HepG2 (cell line): ENCODE data around the gene GALNTL6. TPM values are rescaled to one million over a fixed set of nuclear protein-coding genes. Genes with fewer than 3 reads are reported as not detected.
A peak's percentile ranks its signal among the peaks of the same experiment; 100 is the strongest.

Experiments used
- ATAC-seq: fragments of 200-7000 bp; cut with Tn5 transposase; 3 replicates; pipeline ENCODE4 v1.9.1; 2020; ENCODE audit warnings: mild to moderate bottlenecking, moderate library complexity
- BruUV-seq: library from RNA; stranded (reverse); fragments of 400-500 nt; replicated peaks from 2 replicates; lab custom pipeline; 2021; lab: Mats Ljungman, UMichigan
- CTCF ChIA-PET: fragments of 300-600 bp; formaldehyde crosslinking; extraction: SDS; loops from one replicate; lab custom pipeline; 2021; ENCODE audit warnings: low total read pairs, inconsistent platforms, low intra/inter-chr PET ratio; lab: Yijun Ruan, JAX
- POLR2A ChIA-PET: fragments of 350-600 bp; sonication (Branson Sonifier 250); formaldehyde crosslinking; loops from one replicate; lab custom pipeline; 2020; ENCODE audit warnings: antibody characterized with exemption, inconsistent platforms; lab: Yijun Ruan, JAX
- DNase-seq: peaks from one replicate; pipeline ENCODE4 v3.0.0-alpha.2; 2015; ENCODE audit warnings: low spot score
- FAIRE-seq: peaks from 3 replicates; lab custom pipeline; 2011; peaks lifted over from hg19 to GRCh38; lab: Jason Lieb, UNC
- H2AFZ ChIP-seq: one replicate; pipeline ENCODE4 v1.6.1; 2011; ENCODE audit warnings: low read length, inconsistent platforms
- H3K27ac ChIP-seq: fragments of 300-600 bp; 3 replicates; pipeline ENCODE4 v1.8.0; 2011; ENCODE audit warnings: mixed run types, mild to moderate bottlenecking, mixed read lengths, low read length, inconsistent platforms; ENCODE audit not compliant: insufficient read depth; ENCODE audit errors: extremely low read length
- H3K27me3 ChIP-seq, 2 experiments: fragments of 200-600 bp in 1 of 2; 2 replicates in 1 of 2; 3 replicates in 1 of 2; pipeline versions ENCODE4 v1.6.0 to v1.8.0; 2011; ENCODE audit warnings: low read length in 2 of 2, mild to moderate bottlenecking in 2 of 2, moderate library complexity in 2 of 2, inconsistent platforms in 1 of 2; ENCODE audit not compliant: insufficient read depth in 2 of 2, control insufficient read depth in 1 of 2
- H3K36me3 ChIP-seq, 2 experiments: fragments of 200-600 bp in 1 of 2; replicated peaks in 1 of 2; 2 replicates in 1 of 2; 3 replicates in 1 of 2; pipeline versions ENCODE4 v1.5.1 to v1.8.0; 2011; ENCODE audit warnings: low read length in 2 of 2, inconsistent platforms in 1 of 2; ENCODE audit not compliant: insufficient read depth in 2 of 2, control insufficient read depth in 1 of 2
- H3K4me1 ChIP-seq: 2 replicates; pipeline ENCODE4 v1.5.1; 2012; ENCODE audit warnings: low read length, inconsistent platforms; ENCODE audit not compliant: insufficient read depth
- H3K4me2 ChIP-seq: 2 replicates; pipeline ENCODE4 v1.6.0; 2011; ENCODE audit warnings: low read depth, low read length, inconsistent platforms
- H3K4me3 ChIP-seq, 3 experiments: fragments of 200-600 bp in 1 of 3; sonication (generic), shearing (Covaris generic) in 1 of 3; replicated peaks in 1 of 3; 2 replicates each; pipeline ENCODE4 v1.5.1; 2011 to 2016; ENCODE audit warnings: low read length in 3 of 3, inconsistent platforms in 2 of 3, low read depth in 2 of 3, mild to moderate bottlenecking in 2 of 3, control low read depth in 1 of 3, mixed read lengths in 1 of 3; ENCODE audit not compliant: insufficient read depth in 1 of 3
- H3K79me2 ChIP-seq: one replicate; pipeline ENCODE4 v1.6.1; 2011; ENCODE audit warnings: low read length, inconsistent platforms; ENCODE audit not compliant: insufficient read depth
- H3K9ac ChIP-seq: 2 replicates; pipeline ENCODE4 v1.6.0; 2011; ENCODE audit warnings: mild to moderate bottlenecking, low read depth, low read length, inconsistent platforms; ENCODE audit not compliant: insufficient read depth
- H3K9me3 ChIP-seq: 2 replicates; pipeline ENCODE4 v1.5.1; 2012; ENCODE audit warnings: mild to moderate bottlenecking, low read length
- H4K20me1 ChIP-seq: 2 replicates; pipeline ENCODE4 v1.6.0; 2011; ENCODE audit warnings: inconsistent platforms, mild to moderate bottlenecking, low read length, moderate library complexity; ENCODE audit not compliant: insufficient read depth
- MAFF ChIP-seq: IDR thresholded peaks from 2 replicates; pipeline ENCODE4 v1.6.1; 2011; ENCODE audit warnings: low read depth, low read length, improper control_type of control experiment
- MAFK ChIP-seq, 2 experiments: IDR thresholded peaks in 1 of 2; conservative IDR thresholded peaks in 1 of 2; 2 replicates each; pipeline ENCODE4 v1.6.1; 2011; ENCODE audit warnings: improper control_type of control experiment in 2 of 2, low read length in 2 of 2
- NCOA2 ChIP-seq: sonication (generic); formaldehyde crosslinking; IDR thresholded peaks from 2 replicates; pipeline ENCODE4 v1.8.0; 2022; ENCODE audit warnings: inconsistent platforms
- NFE2L2 ChIP-seq: fragments of 150-350 bp; IDR thresholded peaks from 2 replicates; pipeline ENCODE4 v1.6.1; 2014; ENCODE audit warnings: low read length
- POLR2G ChIP-seq: fragments of 200-400 bp; formaldehyde crosslinking; IDR thresholded peaks from 2 replicates; pipeline ENCODE4 v1.6.1; 2018; ENCODE audit warnings: mild to moderate bottlenecking, low read depth, low read length, moderate library complexity
- RAD51 ChIP-seq: fragments of 450-650 bp; IDR thresholded peaks from 2 replicates; pipeline ENCODE4 v1.6.1; 2016; ENCODE audit warnings: borderline replicate concordance
- U2AF2 ChIP-seq: fragments of 200-400 bp; formaldehyde crosslinking; IDR thresholded peaks from 2 replicates; pipeline ENCODE4 v1.6.1; 2017; ENCODE audit warnings: low read depth, mild to moderate bottlenecking, low read length
- ZBTB49 ChIP-seq: sonication (generic); formaldehyde crosslinking; IDR thresholded peaks from 2 replicates; pipeline ENCODE4 v1.4.0; 2020; ENCODE audit warnings: missing genetic modification reagents, borderline replicate concordance
- ZNF451 ChIP-seq: sonication (generic); formaldehyde crosslinking; IDR thresholded peaks from 2 replicates; pipeline ENCODE4 v1.5.0; 2020; ENCODE audit warnings: mild to moderate bottlenecking, missing genetic modification reagents
- WGBS: methylation state at CpG from one replicate; pipeline ENCODE4 v1.1.6; 2017; ENCODE audit warnings: low lambda C conversion rate; 5-methylcytosine and 5-hydroxymethylcytosine counted together
- in situ Hi-C: cut with HindIII; loops from 2 replicates; pipeline ENCODE4 v1.10.0; 2017; ENCODE audit warnings: low pct_unique_long_range_greater_than_20kb; ENCODE audit not compliant: extremely low pct_ligation_motif_present
- intact Hi-C: fragments of 100-400 bp; cut with micrococcal nuclease; formaldehyde crosslinking; loops from one replicate; pipeline ENCODE4 v1.10.0; 2022; ENCODE audit not compliant: unreplicated experiment
- polyA plus RNA-seq, 8 experiments: library from polyadenylated mRNA; depleted of rRNA in 3 of 8; stranded (reverse) in 7 of 8; unstranded in 1 of 8; fragments of >200 nt; fragmentation: Illumina TruSeq in 4 of 8; extraction: Trizol in 4 of 8; gene quantifications; 2 replicates each; pipeline versions ENCODE4 v1.2.1 to v1.2.3, GENCODE V29; 2011 to 2016; ENCODE audit warnings: low read depth in 4 of 8, missing spikeins in 1 of 8, mixed read lengths in 1 of 8; ENCODE audit not compliant: insufficient read depth in 1 of 8
- total RNA-seq, 5 experiments: library from RNA; depleted of rRNA; stranded (reverse); fragments of >200 nt; fragmentation: Illumina TruSeq; extraction: Trizol; gene quantifications; 2 replicates each; pipeline ENCODE4 v1.2.3, GENCODE V29; 2016; ENCODE audit warnings: low read depth in 1 of 5

The GALNTL6 gene
- total and polyA plus RNA-seq, 2 of the 13 experiments (the other 11 are each of a cell fraction or from before 2014, with no cell fraction given): not detected

- Histone ChIP-seq H3K9me3 (peaks cover 20% of the 10 kb centered on the region), H2AFZ (no peak overlapping the region), H3K9ac (no peak overlapping the region), H3K36me3 (no peaks in the 10 kb centered on the region), H3K4me1 (no peaks in the 10 kb centered on the region), H4K20me1 (no peaks in the 10 kb centered on the region), H3K27ac (no peak overlapping the region), H3K27me3 (no peaks in the 10 kb centered on the region), H3K4me3 (no peak overlapping the region), H3K79me2 (no peaks in the 10 kb centered on the region), H3K4me2 (no peak overlapping the region)
- in situ Hi-C loops: no loop called here
- intact Hi-C loops: no loop called here
- WGBS: 0% methylated on average over 2 of the region's 2 CpGs
- FAIRE-seq (no peak), ATAC-seq (no peak), DNase-seq (no peak)
- no TSS peak for BruUV-seq
- CTCF ChIA-PET: no interaction called here
- TF ChIP-seq NCOA2: no peak
- peak; percentile 64 to 79 for TF ChIP-seq MAFK (conservative IDR thresholded peaks at IDR 0.05 in 1 of 2, IDR thresholded peaks at IDR 0.05 in 1 of 2; ENCODE audit: low read length in 2 of 2)
- TF ChIP-seq U2AF2: no peak
- TF ChIP-seq POLR2G: no peak
- peak; percentile 66 for TF ChIP-seq MAFF
- POLR2A ChIA-PET: no interaction called here
These were observed 1051.9 kb downstream of the GALNTL6 start for GRCh38 chr4:172865103-172865502.

GRCh38 chr4:172865531-172866127, 1052.4 kb downstream of the GALNTL6 start:
- peak; percentile 58; the same call in 1 of the 2 replicates for TF ChIP-seq RAD51
- TF ChIP-seq ZBTB49 (CRISPR knock-in tag): no peak
- no peak for TF ChIP-seq NFE2L2
- TF ChIP-seq ZNF451 (CRISPR knock-in tag): no peak
- no peak overlapping the region for H3K27ac ChIP-seq
- CTCF ChIA-PET: no interaction called here
- ATAC-seq (no peak), FAIRE-seq (no peak), DNase-seq (no peak)
- peaks cover 20% of the 10 kb centered on the region for H3K9me3 ChIP-seq
- H3K79me2 ChIP-seq: no peaks in the 10 kb centered on the region
- no peaks in the 10 kb centered on the region for H4K20me1 ChIP-seq
- intact Hi-C loops: no loop called here
- no TSS peak for BruUV-seq
- H3K4me3 ChIP-seq: no peak overlapping the region
- no peaks in the 10 kb centered on the region for H3K4me1 ChIP-seq
- POLR2A ChIA-PET: no interaction called here
- no peak overlapping the region for H2AFZ ChIP-seq
- no peak overlapping the region for H3K4me2 ChIP-seq
- no peaks in the 10 kb centered on the region for H3K36me3 ChIP-seq
- in situ Hi-C loops: no loop called here
- H3K27me3 ChIP-seq: no peaks in the 10 kb centered on the region
- no peak overlapping the region for H3K9ac ChIP-seq
- 16% methylated on average over 4 of the region's 4 CpGs for WGBS
